ENCODE data around the gene FOXN3.
"Not testable (repeated sequence)": the region's sequence is repeated elsewhere in the genome, so short reads cannot be mapped to it uniquely, and the experiment has no call there.

The FOXN3 gene

GRCh38 chr14:89182326-89182725 is 234.7 kb downstream of the FOXN3 start:
- no peak for DNase-seq

- DNase-seq, result no peak
Observed at GRCh38 chr14:89180546-89180945, 236.5 kb downstream of the FOXN3 start.

- DNase-seq, result no peak
Observed at GRCh38 chr14:89179891-89180404, 237.1 kb downstream of the FOXN3 start.

- no peak for DNase-seq
Observed at GRCh38 chr14:89178800-89179535, 238.1 kb downstream of the FOXN3 start.

- DNase-seq, result no peak
Observed at GRCh38 chr14:89178376-89178775, 238.7 kb downstream of the FOXN3 start.

GRCh38 chr14:89175881-89176799 is 240.9 kb downstream of the FOXN3 start:
- no peak for DNase-seq

- DNase-seq, result no peak
Observed at GRCh38 chr14:89171628-89172027, 245.4 kb downstream of the FOXN3 start.

GRCh38 chr14:89171168-89171567 is 245.9 kb downstream of the FOXN3 start:
- DNase-seq, result no peak

GRCh38 chr14:89167705-89168104 is 249.3 kb downstream of the FOXN3 start:
- no peak for DNase-seq

GRCh38 chr14:89166633-89167032 is 250.4 kb downstream of the FOXN3 start:
- DNase-seq, result no peak

GRCh38 chr14:89165189-89166181 is 251.5 kb downstream of the FOXN3 start:
- DNase-seq, result no peak

- no peak for DNase-seq
Observed at GRCh38 chr14:89164168-89165073, 252.6 kb downstream of the FOXN3 start.

GRCh38 chr14:89163031-89163636 is 253.9 kb downstream of the FOXN3 start:
- no peak for DNase-seq

- no peak for DNase-seq
Observed at GRCh38 chr14:89162586-89162985, 254.4 kb downstream of the FOXN3 start.

- no peak for DNase-seq
Observed at GRCh38 chr14:89160437-89160836, 256.6 kb downstream of the FOXN3 start.

GRCh38 chr14:89158701-89159100 is 258.3 kb downstream of the FOXN3 start:
- no peak for DNase-seq

- not testable (repeated sequence) for DNase-seq
Observed at GRCh38 chr14:89158104-89158503, 258.9 kb downstream of the FOXN3 start.

GRCh38 chr14:89155491-89155890 is 261.5 kb downstream of the FOXN3 start:
- DNase-seq, result no peak

GRCh38 chr14:89151693-89152092 is 265.3 kb downstream of the FOXN3 start:
- DNase-seq, result not testable (repeated sequence)

GRCh38 chr14:89146274-89146673 is 270.8 kb downstream of the FOXN3 start:
- DNase-seq, result no peak

- no peak for DNase-seq
Observed at GRCh38 chr14:89144642-89145041, 272.4 kb downstream of the FOXN3 start.
